Vagina (tissue), 2 donors: ENCODE results near the gene G3BP2. TPM values are rescaled to one million over a fixed set of nuclear protein-coding genes. Genes with fewer than 3 reads are reported as not detected.

Experiments
- DNase-seq, 2 donors: peaks; one replicate each; pipeline ENCODE4 v3.0.0-alpha.2; 2017; ENCODE audit errors: extremely low spot score in 2 of 2
- H3K27ac ChIP-seq: fragments of 200-600 bp; sonication (generic); one replicate; pipeline ENCODE4 v1.5.1; 2019
- H3K27me3 ChIP-seq: fragments of 200-600 bp; sonication (generic); one replicate; pipeline ENCODE4 v1.5.1; 2019
- H3K36me3 ChIP-seq, 2 donors: fragments of 200-600 bp; sonication (generic); one replicate each; pipeline ENCODE4 v1.5.1; 2017 to 2019
- H3K4me1 ChIP-seq: fragments of 200-600 bp; sonication (generic); one replicate; pipeline ENCODE4 v1.5.1; 2019
- H3K4me3 ChIP-seq, 2 donors: fragments of 200-600 bp; sonication (generic); 1 replicate in 1 of 2; 2 replicates in 1 of 2; pipeline ENCODE4 v1.5.1; 2016 to 2019
- H3K9me3 ChIP-seq: fragments of 200-600 bp; sonication (generic); one replicate; pipeline ENCODE4 v1.5.1; 2019
- POLR2A ChIP-seq, 2 donors: fragments of 450-650 bp; IDR thresholded peaks; one replicate each; pipeline ENCODE4 v1.6.1; 2017; ENCODE audit warnings: antibody characterized with exemption in 2 of 2, mild to moderate bottlenecking in 2 of 2, moderate library complexity in 2 of 2
- POLR2AphosphoS5 ChIP-seq, 2 donors: sonication (generic); formaldehyde crosslinking; IDR thresholded peaks; one replicate each; pipeline ENCODE4 v1.9.0; 2017; ENCODE audit warnings: antibody characterized with exemption in 2 of 2, mild to moderate bottlenecking in 2 of 2, low read depth in 1 of 2; ENCODE audit not compliant: insufficient read depth in 1 of 2
- intact Hi-C: fragments of 100-400 bp; cut with DNase I; formaldehyde crosslinking; loops from one replicate; pipeline ENCODE4 v1.15.1; 2023
- total RNA-seq: library from RNA; depleted of rRNA; stranded (reverse); fragments of >200 nt; gene quantifications from one replicate; pipeline ENCODE4 v1.2.3, GENCODE V29; 2016
- TF ChIP-seq, protein P1 (sequence below), 3 experiments: fragments of 450-650 bp in 2 of 3; fragments of 200-600 bp in 1 of 3; sonication (generic) in 1 of 3; IDR thresholded peaks; one replicate each; pipeline ENCODE4 v1.5.1; 2017 to 2019; ENCODE audit warnings: antibody characterized with exemption in 3 of 3, mild to moderate bottlenecking in 2 of 3, moderate library complexity in 2 of 3

G3BP2 gene
- total RNA-seq, 1 donor from 2014 or later: 53.5 TPM

DNA sequence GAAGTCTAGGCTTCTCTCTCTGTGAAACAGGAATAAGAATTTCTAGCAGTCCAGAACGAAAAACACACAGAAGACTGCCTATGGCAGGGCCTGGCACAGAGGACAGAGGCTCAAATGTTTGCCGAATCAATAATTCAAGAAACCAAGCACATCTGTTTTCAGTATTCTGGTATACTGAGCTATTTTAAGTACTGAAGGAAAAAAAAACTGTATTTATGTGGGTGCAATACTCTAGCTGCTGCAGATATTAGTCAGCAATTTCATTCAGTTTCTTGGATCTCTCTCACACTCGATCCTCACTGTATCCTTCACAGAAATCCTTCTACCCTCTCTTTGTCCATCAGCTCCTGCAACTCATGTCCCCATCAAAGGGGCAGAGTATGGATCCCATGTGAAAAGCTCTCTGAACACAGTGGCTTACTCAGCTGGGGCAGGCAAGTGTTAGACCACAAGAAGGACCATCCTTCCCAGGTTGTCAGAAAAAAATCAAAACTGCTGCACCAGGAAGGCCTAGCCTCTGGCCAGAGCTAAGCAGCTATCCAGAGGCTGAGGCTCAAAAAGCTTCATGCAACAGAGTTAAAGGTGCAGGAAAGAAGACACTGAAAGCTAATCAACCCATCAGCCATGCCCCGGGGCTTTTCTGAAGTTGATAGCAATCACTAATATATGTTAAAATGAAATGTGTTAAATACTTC lies 42.0 kb upstream of the G3BP2 start:
- no peak for DNase-seq
- Histone ChIP-seq H3K27me3 (no peaks in the 10 kb centered on the region), H3K36me3 (no peaks in the 10 kb centered on the region), H3K9me3 (no peaks in the 10 kb centered on the region), H3K4me3 (no peak overlapping the region), H3K27ac (no peak overlapping the region), H3K4me1 (peaks cover 17% of the 10 kb centered on the region)
- intact Hi-C loops: no loop called here
- TF ChIP-seq, protein P1, sequence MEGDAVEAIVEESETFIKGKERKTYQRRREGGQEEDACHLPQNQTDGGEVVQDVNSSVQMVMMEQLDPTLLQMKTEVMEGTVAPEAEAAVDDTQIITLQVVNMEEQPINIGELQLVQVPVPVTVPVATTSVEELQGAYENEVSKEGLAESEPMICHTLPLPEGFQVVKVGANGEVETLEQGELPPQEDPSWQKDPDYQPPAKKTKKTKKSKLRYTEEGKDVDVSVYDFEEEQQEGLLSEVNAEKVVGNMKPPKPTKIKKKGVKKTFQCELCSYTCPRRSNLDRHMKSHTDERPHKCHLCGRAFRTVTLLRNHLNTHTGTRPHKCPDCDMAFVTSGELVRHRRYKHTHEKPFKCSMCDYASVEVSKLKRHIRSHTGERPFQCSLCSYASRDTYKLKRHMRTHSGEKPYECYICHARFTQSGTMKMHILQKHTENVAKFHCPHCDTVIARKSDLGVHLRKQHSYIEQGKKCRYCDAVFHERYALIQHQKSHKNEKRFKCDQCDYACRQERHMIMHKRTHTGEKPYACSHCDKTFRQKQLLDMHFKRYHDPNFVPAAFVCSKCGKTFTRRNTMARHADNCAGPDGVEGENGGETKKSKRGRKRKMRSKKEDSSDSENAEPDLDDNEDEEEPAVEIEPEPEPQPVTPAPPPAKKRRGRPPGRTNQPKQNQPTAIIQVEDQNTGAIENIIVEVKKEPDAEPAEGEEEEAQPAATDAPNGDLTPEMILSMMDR (IDR thresholded peaks at IDR 0.05): no peak
- TF ChIP-seq POLR2AphosphoS5 (IDR thresholded peaks at IDR 0.05; ENCODE audit: insufficient read depth in 1 of 2, low read depth in 1 of 2) (no peak), POLR2A (IDR thresholded peaks at IDR 0.05) (no peak)

DNA sequence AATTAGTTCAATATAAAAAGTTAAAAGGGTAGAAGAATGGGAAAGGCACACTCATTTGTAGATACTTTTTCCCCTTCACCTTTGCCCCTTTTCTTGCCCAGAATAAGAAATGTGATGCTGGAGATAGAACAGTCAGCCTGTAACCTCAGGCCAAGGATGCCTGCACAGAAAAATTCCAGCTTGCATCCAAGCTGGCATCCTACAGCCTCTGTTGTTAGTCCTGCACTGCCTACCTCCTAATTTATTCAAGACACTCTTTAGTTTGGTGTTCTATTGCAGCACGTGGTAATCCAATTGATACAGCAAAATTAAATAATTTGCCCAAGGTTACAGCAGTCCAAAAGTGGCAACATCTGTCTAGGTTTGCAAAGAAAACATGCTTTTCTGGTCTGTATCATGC lies 41.5 kb upstream of the G3BP2 start:
- H3K36me3 ChIP-seq: no peaks in the 10 kb centered on the region
- DNase-seq: no peak
- H3K4me1 ChIP-seq: peaks cover 17% of the 10 kb centered on the region
- H3K4me3 ChIP-seq: no peak overlapping the region
- no peaks in the 10 kb centered on the region for H3K9me3 ChIP-seq
- H3K27me3 ChIP-seq: no peaks in the 10 kb centered on the region
- intact Hi-C loops: no loop called here
- H3K27ac ChIP-seq: no peak overlapping the region
- TF ChIP-seq, protein P1 (IDR thresholded peaks at IDR 0.05): no peak
- TF ChIP-seq POLR2AphosphoS5 (IDR thresholded peaks at IDR 0.05; ENCODE audit: insufficient read depth in 1 of 2, low read depth in 1 of 2) (no peak), POLR2A (IDR thresholded peaks at IDR 0.05) (no peak)

DNA sequence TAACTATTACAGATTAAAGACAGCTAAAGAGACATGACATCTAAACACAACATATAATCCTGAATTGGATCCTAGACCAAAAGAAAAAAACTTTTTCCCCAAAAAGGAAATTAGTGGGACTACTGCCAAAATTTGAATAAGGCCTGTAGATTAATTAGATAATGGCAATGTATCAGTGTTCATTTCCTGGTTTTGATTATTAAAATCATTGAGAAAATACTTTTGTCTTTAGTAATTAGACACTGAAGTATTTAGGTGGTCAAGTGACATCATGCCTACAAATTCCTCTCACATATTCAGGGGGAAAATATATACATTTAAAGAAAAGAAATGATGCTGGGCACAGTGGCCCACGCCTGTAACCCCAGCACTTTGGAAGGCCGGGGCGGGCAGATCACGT lies 40.8 kb upstream of the G3BP2 start:
- Histone ChIP-seq H3K27me3 (no peaks in the 10 kb centered on the region), H3K27ac (no peak overlapping the region), H3K4me1 (peaks cover 17% of the 10 kb centered on the region), H3K36me3 (no peaks in the 10 kb centered on the region), H3K9me3 (no peaks in the 10 kb centered on the region), H3K4me3 (no peak overlapping the region)
- intact Hi-C loops: no loop called here
- TF ChIP-seq, protein P1 (IDR thresholded peaks at IDR 0.05): no peak
- TF ChIP-seq POLR2A (IDR thresholded peaks at IDR 0.05): no peak
- TF ChIP-seq POLR2AphosphoS5 (IDR thresholded peaks at IDR 0.05; ENCODE audit: insufficient read depth in 1 of 2, low read depth in 1 of 2): no peak
- no peak for DNase-seq

DNA sequence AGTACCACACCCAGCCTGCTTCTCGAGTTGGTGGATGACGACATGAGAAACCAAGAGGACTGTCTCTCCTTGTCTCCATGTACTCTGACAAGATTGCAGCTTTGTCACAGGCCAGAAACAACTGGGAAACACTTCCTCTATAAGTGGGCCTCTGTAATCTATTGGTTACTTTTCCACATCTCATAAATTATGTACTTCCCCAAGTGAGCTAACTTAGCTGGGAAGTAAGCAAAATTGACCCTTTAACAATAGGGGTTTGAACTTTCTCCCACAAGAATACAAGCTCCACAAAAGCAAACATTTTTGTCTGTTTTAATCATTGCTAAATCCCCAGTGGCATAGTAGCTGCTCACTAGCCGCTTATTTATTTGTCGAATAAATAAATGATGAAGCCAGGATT lies 37.0 kb upstream of the G3BP2 start:
- intact Hi-C loops: no loop called here
- Histone ChIP-seq H3K9me3 (no peaks in the 10 kb centered on the region), H3K4me1 (peaks cover 10% of the 10 kb centered on the region), H3K27me3 (no peaks in the 10 kb centered on the region), H3K27ac (no peak overlapping the region), H3K36me3 (no peaks in the 10 kb centered on the region), H3K4me3 (no peak overlapping the region)
- no peak for TF ChIP-seq POLR2A (IDR thresholded peaks at IDR 0.05)
- TF ChIP-seq, protein P1 (IDR thresholded peaks at IDR 0.05): no peak
- TF ChIP-seq POLR2AphosphoS5 (IDR thresholded peaks at IDR 0.05; ENCODE audit: insufficient read depth in 1 of 2, low read depth in 1 of 2): no peak
- no peak for DNase-seq

DNA sequence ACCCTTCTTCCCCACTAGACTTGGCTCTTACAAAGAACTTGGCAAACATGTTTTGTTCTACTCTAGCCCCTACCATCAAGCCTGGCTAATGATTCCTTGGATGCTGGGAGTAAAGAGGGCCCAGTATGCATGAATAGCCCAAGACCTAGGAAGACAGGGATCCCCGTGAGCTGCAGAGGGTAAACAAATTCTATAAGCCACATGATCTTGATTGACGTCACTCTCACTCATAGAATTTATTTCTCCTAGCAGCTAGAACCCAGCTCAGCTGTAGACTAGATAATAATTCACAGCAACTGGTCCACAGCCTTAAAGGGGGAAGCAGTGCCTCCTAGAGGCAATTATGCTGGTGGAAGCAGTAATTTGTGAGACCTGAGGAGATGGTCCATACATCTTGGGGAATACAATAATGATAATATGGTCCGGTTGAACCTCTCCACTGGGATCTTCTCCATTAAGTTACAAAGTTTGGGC lies 35.0 kb upstream of the G3BP2 start:
- TF ChIP-seq POLR2A (IDR thresholded peaks at IDR 0.05) (no peak), POLR2AphosphoS5 (IDR thresholded peaks at IDR 0.05; ENCODE audit: insufficient read depth in 1 of 2, low read depth in 1 of 2) (no peak)
- TF ChIP-seq, protein P1 (IDR thresholded peaks at IDR 0.05): no peak
- Histone ChIP-seq H3K9me3 (no peaks in the 10 kb centered on the region), H3K36me3 (no peaks in the 10 kb centered on the region), H3K27ac (no peak overlapping the region), H3K4me3 (no peak overlapping the region), H3K27me3 (no peaks in the 10 kb centered on the region), H3K4me1 (no peaks in the 10 kb centered on the region)
- DNase-seq: no peak
- intact Hi-C loops: no loop called here
